ENCODE results near the gene TBCEL. TPM values are rescaled to one million over a fixed set of nuclear protein-coding genes. Genes with fewer than 3 reads are reported as not detected.

TBCEL gene
- total RNA-seq, 2 donors from 2014 or later = 17.7 to 24.6 TPM

DNA sequence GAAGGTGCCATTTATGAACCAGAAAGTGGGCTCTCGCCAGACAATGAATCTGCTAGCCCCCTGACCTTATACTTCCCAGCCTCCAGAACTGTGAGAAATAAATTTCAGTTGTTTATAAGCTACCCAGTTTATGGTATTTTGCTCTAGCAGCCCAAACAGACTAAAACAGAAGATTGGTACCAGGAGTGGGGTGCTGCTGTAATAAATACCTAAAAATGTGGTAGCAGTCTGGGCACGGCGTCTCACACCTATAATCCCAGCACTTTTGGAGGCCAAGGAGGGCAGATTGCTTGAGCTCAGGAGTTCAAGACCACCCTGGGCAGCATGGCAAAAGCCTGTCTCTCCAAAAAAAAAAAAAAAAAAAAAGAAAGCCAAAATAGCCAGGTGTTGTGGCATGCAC lies 98.4 kb downstream of the TBCEL start:
- H3K27me3 ChIP-seq (replicated peaks; ENCODE audit: insufficient read depth) = no peaks in the 10 kb centered on the region
- no peaks in the 10 kb centered on the region for H3K36me3 ChIP-seq
- no peak for ATAC-seq (ENCODE audit: insufficient number of reproducible peaks, low FRiP score, low read depth)
- no peaks in the 10 kb centered on the region for H3K4me1 ChIP-seq (ENCODE audit: control insufficient read depth in 1 of 2, low read depth in 2 of 2)
- no peak overlapping the region for H3K4me3 ChIP-seq
- no peaks in the 10 kb centered on the region for H3K9me3 ChIP-seq
- H3K27ac ChIP-seq = no peak overlapping the region
- TF ChIP-seq, protein P1, sequence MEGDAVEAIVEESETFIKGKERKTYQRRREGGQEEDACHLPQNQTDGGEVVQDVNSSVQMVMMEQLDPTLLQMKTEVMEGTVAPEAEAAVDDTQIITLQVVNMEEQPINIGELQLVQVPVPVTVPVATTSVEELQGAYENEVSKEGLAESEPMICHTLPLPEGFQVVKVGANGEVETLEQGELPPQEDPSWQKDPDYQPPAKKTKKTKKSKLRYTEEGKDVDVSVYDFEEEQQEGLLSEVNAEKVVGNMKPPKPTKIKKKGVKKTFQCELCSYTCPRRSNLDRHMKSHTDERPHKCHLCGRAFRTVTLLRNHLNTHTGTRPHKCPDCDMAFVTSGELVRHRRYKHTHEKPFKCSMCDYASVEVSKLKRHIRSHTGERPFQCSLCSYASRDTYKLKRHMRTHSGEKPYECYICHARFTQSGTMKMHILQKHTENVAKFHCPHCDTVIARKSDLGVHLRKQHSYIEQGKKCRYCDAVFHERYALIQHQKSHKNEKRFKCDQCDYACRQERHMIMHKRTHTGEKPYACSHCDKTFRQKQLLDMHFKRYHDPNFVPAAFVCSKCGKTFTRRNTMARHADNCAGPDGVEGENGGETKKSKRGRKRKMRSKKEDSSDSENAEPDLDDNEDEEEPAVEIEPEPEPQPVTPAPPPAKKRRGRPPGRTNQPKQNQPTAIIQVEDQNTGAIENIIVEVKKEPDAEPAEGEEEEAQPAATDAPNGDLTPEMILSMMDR (IDR thresholded peaks at IDR 0.05) = no peak
- no peak for DNase-seq (ENCODE audit: low spot score)

DNA sequence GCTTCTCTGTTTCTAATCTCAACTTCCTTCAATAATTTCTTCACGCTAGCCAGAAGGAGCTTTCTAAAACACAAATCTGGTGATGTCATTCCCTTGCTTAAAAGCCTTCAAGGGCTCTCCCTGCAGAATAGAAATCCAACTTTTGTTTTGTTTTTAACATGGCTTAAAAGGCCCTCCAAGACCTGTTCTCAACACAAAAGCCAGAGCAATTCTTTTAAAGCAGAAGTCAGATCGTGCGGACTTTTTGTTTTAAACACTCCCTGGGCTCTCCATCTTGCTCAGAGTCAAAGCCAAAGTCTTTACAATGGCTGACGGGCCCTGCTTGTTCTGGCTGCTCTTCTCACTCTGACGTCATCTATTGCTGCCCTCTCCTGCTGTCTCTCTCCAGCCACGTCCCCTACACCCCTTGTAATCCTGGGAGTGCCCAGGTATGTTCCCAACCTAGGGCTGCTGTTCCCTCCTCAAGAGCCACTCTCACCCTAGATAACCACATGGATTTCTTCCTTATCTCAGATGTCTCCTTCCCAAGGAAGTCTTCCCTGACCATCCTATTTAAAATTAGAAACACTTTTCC lies 99.7 kb downstream of the TBCEL start:
- no peak overlapping the region for H3K27ac ChIP-seq

DNA sequence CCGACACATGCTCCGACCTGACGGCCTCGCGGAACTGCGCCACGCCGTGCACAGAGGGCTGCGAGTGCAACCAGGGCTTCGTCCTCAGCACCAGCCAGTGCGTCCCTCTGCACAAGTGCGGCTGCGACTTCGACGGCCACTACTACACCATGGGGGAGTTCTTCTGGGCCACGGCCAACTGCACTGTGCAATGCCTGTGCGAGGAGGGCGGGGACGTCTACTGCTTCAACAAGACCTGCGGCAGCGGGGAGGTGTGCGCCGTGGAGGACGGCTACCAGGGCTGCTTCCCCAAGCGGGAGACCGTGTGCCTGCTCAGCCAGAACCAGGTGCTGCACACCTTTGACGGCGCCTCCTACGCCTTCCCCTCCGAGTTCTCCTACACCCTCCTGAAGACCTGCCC lies 103.9 kb downstream of the TBCEL start:
- ATAC-seq (ENCODE audit: insufficient number of reproducible peaks, low FRiP score, low read depth) (no peak), DNase-seq (ENCODE audit: low spot score) (no peak)
- no peaks in the 10 kb centered on the region for H3K36me3 ChIP-seq
- TF ChIP-seq, protein P1 (IDR thresholded peaks at IDR 0.05) = no peak
- no peaks in the 10 kb centered on the region for H3K4me1 ChIP-seq (ENCODE audit: control insufficient read depth in 1 of 2, low read depth in 2 of 2)
- no peak overlapping the region for H3K27ac ChIP-seq
- no peaks in the 10 kb centered on the region for H3K27me3 ChIP-seq (replicated peaks; ENCODE audit: insufficient read depth)
- H3K4me3 ChIP-seq = no peak overlapping the region
- no peaks in the 10 kb centered on the region for H3K9me3 ChIP-seq

More for the DNA sequence above, 99.7 kb downstream of the TBCEL start:
- TF ChIP-seq, protein P1 (IDR thresholded peaks at IDR 0.05) = no peak
- H3K4me3 ChIP-seq = peak overlapping the region; percentile 21
- no peaks in the 10 kb centered on the region for H3K4me1 ChIP-seq (ENCODE audit: control insufficient read depth in 1 of 2, low read depth in 2 of 2)
- H3K27me3 ChIP-seq (replicated peaks; ENCODE audit: insufficient read depth) = no peaks in the 10 kb centered on the region
- no peak for DNase-seq (ENCODE audit: low spot score)
- no peaks in the 10 kb centered on the region for H3K36me3 ChIP-seq
- no peaks in the 10 kb centered on the region for H3K9me3 ChIP-seq
- ATAC-seq (ENCODE audit: insufficient number of reproducible peaks, low FRiP score, low read depth) = no peak

DNA sequence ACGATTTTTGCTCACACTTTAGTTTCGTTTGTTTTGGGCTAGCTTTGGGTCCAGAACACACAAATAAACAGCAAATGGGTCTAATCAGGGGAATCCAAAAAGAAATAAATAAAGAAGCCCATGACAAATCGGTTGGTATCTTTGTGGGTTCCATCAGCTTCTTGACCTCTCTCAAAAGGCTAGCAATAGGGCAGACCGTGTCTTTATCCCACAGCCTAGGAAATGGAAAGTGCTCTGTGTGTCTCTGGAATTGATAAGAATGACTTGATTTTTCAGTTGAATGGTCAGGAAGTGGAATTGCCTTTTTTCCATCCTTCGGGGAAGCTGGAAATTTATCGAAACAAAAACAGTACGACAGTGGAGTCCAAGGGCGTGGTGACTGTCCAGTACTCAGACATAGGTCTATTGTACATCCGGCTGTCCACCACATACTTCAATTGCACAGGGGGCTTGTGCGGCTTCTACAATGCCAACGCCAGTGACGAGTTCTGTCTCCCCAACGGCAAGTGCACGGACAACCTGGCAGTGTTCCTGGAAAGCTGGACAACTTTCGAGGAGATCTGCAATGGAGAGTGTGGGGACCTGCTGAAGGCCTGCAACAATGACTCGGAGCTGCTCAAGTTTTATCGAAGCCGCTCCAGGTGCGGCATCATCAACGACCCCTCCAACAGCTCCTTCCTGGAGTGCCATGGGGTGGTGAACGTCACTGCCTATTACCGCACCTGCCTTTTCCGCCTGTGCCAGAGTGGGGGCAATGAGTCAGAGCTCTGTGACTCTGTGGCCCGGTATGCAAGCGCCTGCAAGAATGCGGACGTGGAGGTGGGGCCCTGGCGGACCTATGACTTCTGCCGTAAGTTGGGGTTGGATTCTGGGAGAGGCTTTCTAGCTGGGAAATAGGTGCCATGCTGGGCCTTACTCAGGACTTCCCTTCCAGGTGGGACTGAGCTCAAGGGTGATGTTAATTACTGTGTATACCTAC lies 105.7 kb downstream of the TBCEL start:
- DNase-seq (ENCODE audit: low spot score) (no peak), ATAC-seq (ENCODE audit: insufficient number of reproducible peaks, low FRiP score, low read depth) (no peak)
- no peaks in the 10 kb centered on the region for H3K9me3 ChIP-seq
- H3K36me3 ChIP-seq = no peaks in the 10 kb centered on the region
- H3K4me3 ChIP-seq = no peak overlapping the region
- TF ChIP-seq, protein P1 (IDR thresholded peaks at IDR 0.05) = no peak
- H3K27ac ChIP-seq = no peak overlapping the region
- no peaks in the 10 kb centered on the region for H3K27me3 ChIP-seq (replicated peaks; ENCODE audit: insufficient read depth)
- no peaks in the 10 kb centered on the region for H3K4me1 ChIP-seq (ENCODE audit: control insufficient read depth in 1 of 2, low read depth in 2 of 2)

DNA sequence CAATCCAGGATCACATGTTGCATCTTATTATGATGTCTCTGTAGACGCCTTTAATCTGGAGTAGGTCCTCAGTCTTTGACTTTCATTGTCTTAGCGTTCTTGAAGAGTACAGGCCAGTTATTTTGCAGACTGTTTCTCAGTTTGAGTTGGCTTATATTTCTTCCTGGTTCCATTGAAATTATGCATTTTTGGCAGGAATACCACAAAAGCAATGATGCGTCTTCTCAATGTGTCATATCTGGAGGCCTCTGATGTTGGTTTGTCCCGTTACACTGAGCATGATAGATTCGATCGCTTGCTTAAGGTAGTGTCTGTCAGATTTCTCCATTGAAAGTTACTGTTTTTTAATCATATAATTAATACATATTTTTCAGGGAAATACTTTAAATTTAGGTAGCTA lies 107.8 kb downstream of the TBCEL start:
- no peak overlapping the region for H3K27ac ChIP-seq

More for the DNA sequence above, 107.8 kb downstream of the TBCEL start:
- H3K4me1 ChIP-seq (ENCODE audit: control insufficient read depth in 1 of 2, low read depth in 2 of 2) = no peaks in the 10 kb centered on the region
- no peak overlapping the region for H3K4me3 ChIP-seq
- no peaks in the 10 kb centered on the region for H3K27me3 ChIP-seq (replicated peaks; ENCODE audit: insufficient read depth)
- ATAC-seq (ENCODE audit: insufficient number of reproducible peaks, low FRiP score, low read depth) (no peak), DNase-seq (ENCODE audit: low spot score) (no peak)
- H3K36me3 ChIP-seq = no peaks in the 10 kb centered on the region
- no peaks in the 10 kb centered on the region for H3K9me3 ChIP-seq
- TF ChIP-seq, protein P1 (IDR thresholded peaks at IDR 0.05) = no peak
